Liver (tissue), 9 donors: ENCODE measurements around the gene SLC13A2. TPM values are rescaled to one million over a fixed set of nuclear protein-coding genes. Genes with fewer than 3 reads are reported as not detected.
"Not testable (repeated sequence)": the region's sequence is repeated elsewhere in the genome, so short reads cannot be mapped to it uniquely, and the experiment has no call there.

ENCODE experiments used
- DNase-seq: peaks from one replicate; pipeline ENCODE4 v3.0.0-alpha.2; 2017; ENCODE audit warnings: low spot score
- H3K27ac ChIP-seq, 2 donors: one replicate each; pipeline ENCODE4 v1.7.0; 2013; ENCODE audit warnings: inconsistent platforms in 2 of 2, low read length in 2 of 2, control low read depth in 1 of 2, low read depth in 1 of 2, mild to moderate bottlenecking in 1 of 2
- H3K27me3 ChIP-seq, 4 donors: one replicate each; pipeline versions ENCODE4 v1.6.1 to v1.7.0; 2013; ENCODE audit warnings: low read length in 3 of 4, inconsistent platforms in 1 of 4, mild to moderate bottlenecking in 1 of 4, moderate library complexity in 1 of 4; ENCODE audit not compliant: control insufficient read depth in 4 of 4, insufficient read depth in 4 of 4
- H3K36me3 ChIP-seq, 4 donors: one replicate each; pipeline versions ENCODE4 v1.6.1 to v1.7.0; 2013; ENCODE audit warnings: low read length in 3 of 4, mild to moderate bottlenecking in 3 of 4, low read depth in 1 of 4, moderate library complexity in 1 of 4; ENCODE audit not compliant: control insufficient read depth in 4 of 4, insufficient read depth in 3 of 4
- H3K4me1 ChIP-seq, 4 donors: one replicate each; pipeline versions ENCODE4 v1.6.1 to v1.7.0; 2013; ENCODE audit warnings: low read length in 3 of 4, mild to moderate bottlenecking in 3 of 4, moderate library complexity in 1 of 4; ENCODE audit not compliant: control insufficient read depth in 4 of 4, insufficient read depth in 4 of 4
- H3K4me3 ChIP-seq, 3 donors: one replicate each; pipeline versions ENCODE4 v1.6.1 to v1.7.0; 2013; ENCODE audit warnings: low read length in 3 of 3, control low read depth in 1 of 3, low read depth in 1 of 3, mild to moderate bottlenecking in 1 of 3
- H3K9ac ChIP-seq, 2 donors: one replicate each; pipeline ENCODE4 v1.7.0; 2013; ENCODE audit warnings: low read length in 2 of 2, mild to moderate bottlenecking in 2 of 2, moderate library complexity in 2 of 2, control low read depth in 1 of 2, low read depth in 1 of 2
- H3K9me3 ChIP-seq, 4 donors: one replicate each; pipeline versions ENCODE4 v1.6.1 to v1.7.0; 2013; ENCODE audit warnings: low read length in 3 of 4; ENCODE audit not compliant: control insufficient read depth in 4 of 4
- ATF3 ChIP-seq: IDR thresholded peaks from 2 replicates; pipeline ENCODE4 v1.6.1; 2016; ENCODE audit warnings: antibody characterized with exemption
- CTCF ChIP-seq: fragments of 150-350 bp; IDR thresholded peaks from 2 replicates; pipeline ENCODE4 v1.5.1; 2017; ENCODE audit warnings: improper control_type of control experiment, low read depth, low read length; ENCODE audit not compliant: missing input control
- EGR1 ChIP-seq, 2 donors: IDR thresholded peaks; 2 replicates each; pipeline ENCODE4 v1.6.1; 2016 to 2018; ENCODE audit warnings: antibody characterized with exemption in 2 of 2, low read depth in 2 of 2
- FOXA1 ChIP-seq: IDR thresholded peaks from 2 replicates; pipeline ENCODE4 v1.6.1; 2016; ENCODE audit warnings: antibody characterized with exemption
- FOXA2 ChIP-seq: IDR thresholded peaks from 2 replicates; pipeline ENCODE4 v1.6.1; 2016; ENCODE audit warnings: antibody characterized with exemption
- GABPA ChIP-seq, 2 donors: IDR thresholded peaks in 1 of 2; conservative IDR thresholded peaks in 1 of 2; 2 replicates each; pipeline ENCODE4 v1.6.1; 2016; ENCODE audit warnings: antibody characterized with exemption in 2 of 2, mild to moderate bottlenecking in 1 of 2, moderate library complexity in 1 of 2
- HNF4A ChIP-seq, 2 donors: conservative IDR thresholded peaks; 2 replicates each; pipeline ENCODE4 v1.6.1; 2016; ENCODE audit warnings: antibody characterized with exemption in 2 of 2, mild to moderate bottlenecking in 2 of 2
- HNF4G ChIP-seq: IDR thresholded peaks from 2 replicates; pipeline ENCODE4 v1.6.1; 2016; ENCODE audit warnings: antibody characterized with exemption
- JUND ChIP-seq, 2 donors: IDR thresholded peaks; 2 replicates each; pipeline ENCODE4 v1.6.1; 2016; ENCODE audit warnings: antibody characterized with exemption in 2 of 2
- MAX ChIP-seq: IDR thresholded peaks from 2 replicates; pipeline ENCODE4 v1.6.1; 2016; ENCODE audit warnings: antibody characterized with exemption
- NR2F2 ChIP-seq: IDR thresholded peaks from 2 replicates; pipeline ENCODE4 v1.6.1; 2016; ENCODE audit warnings: antibody characterized with exemption
- RAD21 ChIP-seq, 2 donors: IDR thresholded peaks; 2 replicates each; pipeline ENCODE4 v1.6.1; 2016; ENCODE audit warnings: antibody characterized with exemption in 2 of 2, mild to moderate bottlenecking in 2 of 2
- REST ChIP-seq: IDR thresholded peaks from 2 replicates; pipeline ENCODE4 v1.6.1; 2016; ENCODE audit warnings: antibody characterized with exemption, mild to moderate bottlenecking
- RXRA ChIP-seq, 2 donors: IDR thresholded peaks; 2 replicates each; pipeline ENCODE4 v1.6.1; 2017 to 2018; ENCODE audit warnings: antibody characterized with exemption in 2 of 2, mild to moderate bottlenecking in 1 of 2
- SP1 ChIP-seq: IDR thresholded peaks from 2 replicates; pipeline ENCODE4 v1.6.1; 2018; ENCODE audit warnings: antibody characterized with exemption, mild to moderate bottlenecking
- TAF1 ChIP-seq: conservative IDR thresholded peaks from 2 replicates; pipeline ENCODE4 v1.6.1; 2016; ENCODE audit warnings: antibody characterized with exemption, mild to moderate bottlenecking
- YY1 ChIP-seq: IDR thresholded peaks from 2 replicates; pipeline ENCODE4 v1.6.1; 2016; ENCODE audit warnings: antibody characterized with exemption, mild to moderate bottlenecking
- ZBTB33 ChIP-seq: IDR thresholded peaks from 2 replicates; pipeline ENCODE4 v1.6.1; 2016; ENCODE audit warnings: antibody characterized with exemption
- WGBS: extraction: QIAGEN DNeasy Blood & Tissue Kit; methylation state at CpG from one replicate; pipeline ENCODE4 v1.1.7; 2013; 5-methylcytosine and 5-hydroxymethylcytosine counted together
- polyA plus RNA-seq, 2 donors: library from polyadenylated mRNA; stranded (reverse) in 1 of 2; unstranded in 1 of 2; fragments of 200-250 nt in 1 of 2; fragments of >200 nt in 1 of 2; fragmentation: Nextera tagmentation in 1 of 2; extraction: Ambion mirVana in 1 of 2; gene quantifications; one replicate each; pipeline versions ENCODE4 v1.2.1 to v1.2.3, GENCODE V29; 2013 to 2015
- total RNA-seq, 2 donors: library from RNA; depleted of rRNA; stranded (reverse); fragments of >200 nt; gene quantifications; one replicate each; pipeline ENCODE4 v1.2.3, GENCODE V29; 2014
- donor health status: healthy.
- donor health status: healthy.
- donor health status: healthy.
- donor health status: healthy.
- donor health status: healthy.

Gene SLC13A2
- total and polyA plus RNA-seq, 4 donors: 0.10 to 0.52 (median 0.36) TPM

GRCh38 chr17:28457890-28458289, 15.6 kb upstream of the SLC13A2 start:
- Histone ChIP-seq H3K9ac (no peak overlapping the region), H3K4me1 (no peaks in the 10 kb centered on the region), H3K27ac (no peak overlapping the region), H3K9me3 (no peaks in the 10 kb centered on the region), H3K27me3 (no peaks in the 10 kb centered on the region), H3K36me3 (no peaks in the 10 kb centered on the region), H3K4me3 (no peak overlapping the region)
- DNase-seq: no peak
- TF ChIP-seq RAD21 (IDR thresholded peaks at IDR 0.05): no peak
- no peak for TF ChIP-seq CTCF
- TF ChIP-seq GABPA (IDR thresholded peaks at IDR 0.05 in 1 of 2, conservative IDR thresholded peaks at IDR 0.05 in 1 of 2): no peak
- TF ChIP-seq FOXA1: no peak
- no peak for TF ChIP-seq EGR1 (IDR thresholded peaks at IDR 0.05; ENCODE audit: low read depth in 2 of 2)
- TF ChIP-seq ZBTB33: no peak
- TF ChIP-seq ATF3: no peak
- TF ChIP-seq HNF4A (conservative IDR thresholded peaks at IDR 0.05): no peak
- TF ChIP-seq FOXA2: no peak
- TF ChIP-seq HNF4G: no peak
- TF ChIP-seq REST: no peak
- TF ChIP-seq MAX: no peak
- no peak for TF ChIP-seq YY1
- TF ChIP-seq TAF1: no peak
- TF ChIP-seq SP1: no peak
- no peak for TF ChIP-seq NR2F2
- no peak for TF ChIP-seq JUND (IDR thresholded peaks at IDR 0.05)
- TF ChIP-seq RXRA (IDR thresholded peaks at IDR 0.05): no peak
- WGBS: 92% methylated on average over 6 of the region's 6 CpGs

GRCh38 chr17:28458881-28459280, 14.6 kb upstream of the SLC13A2 start:
- H3K9ac ChIP-seq, H3K27me3 ChIP-seq, H3K36me3 ChIP-seq, H3K9me3 ChIP-seq, DNase-seq, H3K4me1 ChIP-seq, H3K27ac ChIP-seq, H3K4me3 ChIP-seq: not testable (repeated sequence)
- 96% methylated on average over 31 of the region's 32 CpGs for WGBS
